Keratinocyte (primary cell): ENCODE results near the gene SLC25A19.

Experiments used
- CTCF ChIP-seq, 3 experiments: IDR thresholded peaks in 1 of 3; conservative IDR thresholded peaks in 1 of 3; optimal IDR thresholded peaks in 1 of 3; 2 replicates in 2 of 3; 3 replicates in 1 of 3; pipeline versions ENCODE3 to v1.5.1; 2011; ENCODE audit warnings: low read length in 3 of 3, mild to moderate bottlenecking in 3 of 3, moderate library complexity in 2 of 3, control low read depth in 1 of 3, inconsistent platforms in 1 of 3; ENCODE audit not compliant: insufficient read depth in 2 of 3; ENCODE audit errors: extremely low read depth in 1 of 3
- EZH2 ChIP-seq: IDR thresholded peaks from one replicate; pipeline ENCODE4 v1.6.1; 2012; ENCODE audit warnings: inconsistent platforms, mild to moderate bottlenecking, low read length, moderate library complexity

GRCh38 chr17:75308732-75309629 lies 19.7 kb upstream of the SLC25A19 start:
- no peak for TF ChIP-seq CTCF (optimal IDR thresholded peaks at IDR 0.05 in 1 of 3, IDR thresholded peaks at IDR 0.05 in 1 of 3, conservative IDR thresholded peaks at IDR 0.05 in 1 of 3; ENCODE audit: extremely low read depth in 1 of 3, insufficient read depth in 2 of 3, low read length in 3 of 3)
- no peak for TF ChIP-seq EZH2
